ENCODE measurements around the gene ABCF2.
A peak's percentile ranks its signal among the peaks of the same experiment; 100 is the strongest.

Gene ABCF2

DNA sequence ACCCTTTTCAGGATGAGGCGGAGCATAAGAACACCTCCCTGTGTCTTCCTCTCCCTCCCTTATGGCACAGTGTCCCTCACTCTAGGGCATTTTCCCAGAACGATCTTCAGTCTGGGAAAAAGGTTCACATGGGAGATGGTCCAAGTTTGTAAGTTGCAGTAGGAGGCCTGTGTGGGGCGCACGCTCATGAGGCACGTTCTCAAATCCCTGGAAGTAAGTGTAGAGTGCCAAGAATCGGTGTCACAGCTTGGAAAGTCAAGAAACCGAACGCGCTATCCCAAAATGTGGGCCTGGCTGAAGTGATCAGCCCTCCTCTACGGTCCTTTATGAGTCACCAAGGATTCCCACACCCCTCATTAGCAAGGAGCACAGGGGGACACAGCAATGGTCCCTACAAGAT is 45.4 kb upstream of the ABCF2 start:
- FAIRE-seq (no peak), DNase-seq (ENCODE audit: insufficient read length, low spot score) (no peak)
- TF ChIP-seq CTCF (IDR thresholded peaks at IDR 0.05; ENCODE audit: insufficient read depth, missing control alignments) = no peak

GRCh38 chr7:151271699-151272355 is 44.8 kb upstream of the ABCF2 start:
- FAIRE-seq = no peak
- DNase-seq (ENCODE audit: insufficient read length, low spot score) = no peak
- peak; percentile 14 for TF ChIP-seq CTCF (IDR thresholded peaks at IDR 0.05; ENCODE audit: insufficient read depth, missing control alignments)

DNA sequence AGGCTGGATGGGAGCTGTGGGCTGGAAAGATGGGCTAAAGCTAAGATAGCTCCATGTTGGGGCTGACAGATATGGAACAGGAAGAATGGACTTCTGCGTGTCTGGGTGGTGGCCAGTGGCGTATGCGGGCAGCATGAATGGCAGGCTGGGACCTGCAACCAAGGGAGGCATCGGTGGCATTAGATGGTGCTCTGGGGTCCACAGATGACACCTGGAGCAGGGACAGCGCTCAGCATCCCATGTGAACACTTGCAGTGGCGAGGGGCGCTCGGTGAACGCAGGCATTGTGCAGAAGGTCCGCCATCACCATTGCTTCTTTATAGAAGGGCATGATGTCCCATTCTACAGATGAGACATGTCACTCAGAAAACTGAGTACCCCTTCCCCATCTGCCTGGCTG is 42.5 kb upstream of the ABCF2 start:
- FAIRE-seq = no peak
- no peak for TF ChIP-seq CTCF (IDR thresholded peaks at IDR 0.05; ENCODE audit: insufficient read depth, missing control alignments)

GRCh38 chr7:151265351-151265931 is 38.4 kb upstream of the ABCF2 start:
- TF ChIP-seq CTCF (IDR thresholded peaks at IDR 0.05; ENCODE audit: insufficient read depth, missing control alignments) = no peak
- FAIRE-seq = no peak
- no peak for DNase-seq (ENCODE audit: insufficient read length, low spot score)

More for the DNA sequence above, 42.5 kb upstream of the ABCF2 start:
- DNase-seq (ENCODE audit: insufficient read length, low spot score) = no peak

GRCh38 chr7:151264615-151265014 is 37.6 kb upstream of the ABCF2 start:
- FAIRE-seq (no peak), DNase-seq (ENCODE audit: insufficient read length, low spot score) (no peak)
- TF ChIP-seq CTCF (IDR thresholded peaks at IDR 0.05; ENCODE audit: insufficient read depth, missing control alignments) = no peak

GRCh38 chr7:151261529-151261928 is 34.5 kb upstream of the ABCF2 start:
- FAIRE-seq (no peak), DNase-seq (ENCODE audit: insufficient read length, low spot score) (no peak)
- TF ChIP-seq CTCF (IDR thresholded peaks at IDR 0.05; ENCODE audit: insufficient read depth, missing control alignments) = no peak

DNA sequence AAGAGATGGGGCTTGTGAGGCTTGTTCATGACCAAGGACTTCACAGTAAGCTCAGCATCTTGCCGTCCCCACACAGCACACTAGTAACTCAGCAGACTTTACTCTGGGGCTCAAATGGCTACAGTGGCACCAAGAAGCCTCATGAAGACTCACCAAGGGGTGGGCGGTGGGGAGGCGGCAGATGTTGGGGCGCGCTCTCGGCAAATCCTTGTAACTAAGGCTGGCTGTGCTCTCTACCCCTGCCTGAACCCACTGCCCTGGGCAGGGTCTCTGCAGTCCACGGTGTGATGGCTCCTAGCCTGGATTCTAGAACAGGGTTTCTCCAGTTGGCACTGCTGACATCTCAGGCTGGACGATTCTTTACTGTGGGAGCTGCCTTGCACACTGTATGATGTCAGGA is 33.9 kb upstream of the ABCF2 start:
- no peak for TF ChIP-seq CTCF (IDR thresholded peaks at IDR 0.05; ENCODE audit: insufficient read depth, missing control alignments)
- no peak for DNase-seq (ENCODE audit: insufficient read length, low spot score)
- FAIRE-seq = no peak
